ENCODE measurements around the gene DEUP1. TPM values are rescaled to one million over a fixed set of nuclear protein-coding genes. Genes with fewer than 3 reads are reported as not detected.

The DEUP1 gene
- not detected for total RNA-seq
- total RNA-seq (2013): not detected

GRCh38 chr11:93330446-93330984 lies at the start of gene DEUP1:
Gene DEUP1, plus strand, starts transcription at chr11:93330742. Its CDS starts 1,518 bp downstream, at chr11:93332260.
- no peak for TF ChIP-seq CTCF (IDR thresholded peaks at IDR 0.05)
- no peaks in the 10 kb centered on the region for H3K36me3 ChIP-seq (ENCODE audit: control insufficient read depth, insufficient read depth, low read length)
- H3K27me3 ChIP-seq (ENCODE audit: control insufficient read depth, insufficient read depth, low read length): peaks cover 10% of the 10 kb centered on the region
- Mint-ChIP-seq H3K36me3 (peaks cover 8% of the 10 kb centered on the region), H3K9me3 (no peaks in the 10 kb centered on the region), H3K27ac (no peak within 1 kb of the TSS), H3K4me1 (no peaks in the 10 kb centered on the region), H3K4me3 (no peak within 1 kb of the TSS), H3K27me3 (ENCODE audit: low read depth in 2 of 2) (peaks cover 34 to 36% of the 10 kb centered on the region in 2 donors)
- H3K9me3 ChIP-seq (ENCODE audit: control insufficient read depth, insufficient read depth, low read length): no peaks in the 10 kb centered on the region
- DNase-seq (peak in 1 of 2 donors; percentile 4), ATAC-seq (peak in 1 of 3 donors; percentile 12)
- no peak within 1 kb of the TSS for H3K27ac ChIP-seq (ENCODE audit: low read length)
- no peak within 1 kb of the TSS for H3K4me3 ChIP-seq (ENCODE audit: low read length)
- no peaks in the 10 kb centered on the region for H3K4me1 ChIP-seq (ENCODE audit: control insufficient read depth, insufficient read depth, low read length)
- WGBS (ENCODE audit: insufficient coverage): 7% methylated on average over 73 of the region's 73 CpGs
- intact Hi-C loops (cut with micrococcal nuclease): no loop called here

GRCh38 chr11:93285430-93285829 lies 45.1 kb upstream of the DEUP1 start:
- Mint-ChIP-seq H3K4me3 (no peak overlapping the region), H3K36me3 (no peaks in the 10 kb centered on the region), H3K9me3 (peaks cover 0 to 2% of the 10 kb centered on the region in 2 donors), H3K27me3 (ENCODE audit: low read depth in 2 of 2) (no peaks in the 10 kb centered on the region), H3K4me1 (no peaks in the 10 kb centered on the region), H3K27ac (no peak overlapping the region)
- Histone ChIP-seq H3K4me1 (ENCODE audit: control insufficient read depth, insufficient read depth, low read length) (no peaks in the 10 kb centered on the region), H3K9me3 (ENCODE audit: control insufficient read depth, insufficient read depth, low read length) (no peaks in the 10 kb centered on the region), H3K27me3 (ENCODE audit: control insufficient read depth, insufficient read depth, low read length) (no peaks in the 10 kb centered on the region), H3K4me3 (ENCODE audit: low read length) (no peak overlapping the region), H3K27ac (ENCODE audit: low read length) (no peak overlapping the region), H3K36me3 (ENCODE audit: control insufficient read depth, insufficient read depth, low read length) (no peaks in the 10 kb centered on the region)
- ATAC-seq: no peak
- TF ChIP-seq CTCF (IDR thresholded peaks at IDR 0.05): no peak
- DNase-seq: no peak
- intact Hi-C loops (cut with micrococcal nuclease): no loop called here
- WGBS (ENCODE audit: insufficient coverage): 55% methylated on average over 2 of the region's 2 CpGs

GRCh38 chr11:93287434-93287833 lies 43.1 kb upstream of the DEUP1 start:
- Histone ChIP-seq H3K27ac (ENCODE audit: low read length) (no peak overlapping the region), H3K4me1 (ENCODE audit: control insufficient read depth, insufficient read depth, low read length) (no peaks in the 10 kb centered on the region), H3K9me3 (ENCODE audit: control insufficient read depth, insufficient read depth, low read length) (no peaks in the 10 kb centered on the region), H3K4me3 (ENCODE audit: low read length) (no peak overlapping the region), H3K36me3 (ENCODE audit: control insufficient read depth, insufficient read depth, low read length) (no peaks in the 10 kb centered on the region), H3K27me3 (ENCODE audit: control insufficient read depth, insufficient read depth, low read length) (no peaks in the 10 kb centered on the region)
- WGBS (ENCODE audit: insufficient coverage): 86% methylated on average over 2 of the region's 2 CpGs
- no peak for TF ChIP-seq CTCF (IDR thresholded peaks at IDR 0.05)
- Mint-ChIP-seq H3K36me3 (no peaks in the 10 kb centered on the region), H3K4me3 (no peak overlapping the region), H3K27me3 (ENCODE audit: low read depth in 2 of 2) (no peaks in the 10 kb centered on the region), H3K27ac (no peak overlapping the region), H3K9me3 (peaks cover 0 to 2% of the 10 kb centered on the region in 2 donors), H3K4me1 (no peaks in the 10 kb centered on the region)
- no peak for ATAC-seq
- no peak for DNase-seq
- intact Hi-C loops (cut with micrococcal nuclease): no loop called here

- no peak for ATAC-seq
- no peak overlapping the region for H3K27ac ChIP-seq (ENCODE audit: low read length)
- intact Hi-C loops (cut with micrococcal nuclease): no loop called here
Measured at GRCh38 chr11:93288079-93288478, 42.5 kb upstream of the DEUP1 start.

More at GRCh38 chr11:93288079-93288478, 42.5 kb upstream of the DEUP1 start:
- H3K27me3 ChIP-seq (ENCODE audit: control insufficient read depth, insufficient read depth, low read length): no peaks in the 10 kb centered on the region
- H3K36me3 ChIP-seq (ENCODE audit: control insufficient read depth, insufficient read depth, low read length): no peaks in the 10 kb centered on the region
- no peak overlapping the region for H3K4me3 Mint-ChIP-seq
- H3K9me3 Mint-ChIP-seq: peaks cover 0 to 2% of the 10 kb centered on the region in 2 donors
- DNase-seq: no peak
- no peak overlapping the region for H3K27ac Mint-ChIP-seq
- no peaks in the 10 kb centered on the region for H3K9me3 ChIP-seq (ENCODE audit: control insufficient read depth, insufficient read depth, low read length)
- no peak overlapping the region for H3K4me3 ChIP-seq (ENCODE audit: low read length)
- H3K4me1 Mint-ChIP-seq: no peaks in the 10 kb centered on the region
- no peaks in the 10 kb centered on the region for H3K27me3 Mint-ChIP-seq (ENCODE audit: low read depth in 2 of 2)
- 94% methylated on average over 3 of the region's 3 CpGs for WGBS (ENCODE audit: insufficient coverage)
- no peak for TF ChIP-seq CTCF (IDR thresholded peaks at IDR 0.05)
- no peaks in the 10 kb centered on the region for H3K4me1 ChIP-seq (ENCODE audit: control insufficient read depth, insufficient read depth, low read length)
- H3K36me3 Mint-ChIP-seq: no peaks in the 10 kb centered on the region

All from natural killer cell (primary cell).